Measurements from ENCODE around the gene MAGEC3.

Gene MAGEC3

DNA sequence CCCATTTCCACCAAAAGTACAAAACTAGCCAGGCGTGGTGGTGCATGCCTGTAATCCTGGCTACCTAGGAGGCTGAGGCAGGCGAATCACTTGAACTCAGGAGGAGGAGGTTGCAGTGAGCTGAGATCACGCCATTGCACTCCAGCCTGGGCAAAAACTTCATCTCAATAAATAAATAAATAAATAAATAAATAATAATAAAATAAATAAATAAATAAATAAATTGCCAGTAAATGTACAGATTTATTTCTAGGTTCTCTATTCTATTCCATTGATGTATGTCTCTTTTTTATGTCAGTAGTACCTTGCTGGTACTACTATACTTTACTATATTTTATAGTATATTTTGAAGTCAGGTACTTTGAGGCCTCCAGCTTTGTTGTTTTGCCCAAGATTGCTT lies 109.2 kb downstream of the MAGEC3 start:
- no peak for DNase-seq

Measured in NCI-H187 treated with DMSO at 0.1 percent for 48 hours (cell line).